Breast epithelium (tissue), 3 donors: ENCODE data around the gene AOPEP.

ENCODE experiments used
- POLR2A ChIP-seq: fragments of 450-650 bp; IDR thresholded peaks from one replicate; pipeline ENCODE4 v1.6.1; 2016; ENCODE audit warnings: antibody characterized with exemption, mild to moderate bottlenecking, moderate library complexity
- POLR2AphosphoS5 ChIP-seq, 3 donors: sonication (generic); formaldehyde crosslinking; IDR thresholded peaks; one replicate each; pipeline ENCODE4 v1.6.1; 2017; ENCODE audit warnings: antibody characterized with exemption in 3 of 3

DNA sequence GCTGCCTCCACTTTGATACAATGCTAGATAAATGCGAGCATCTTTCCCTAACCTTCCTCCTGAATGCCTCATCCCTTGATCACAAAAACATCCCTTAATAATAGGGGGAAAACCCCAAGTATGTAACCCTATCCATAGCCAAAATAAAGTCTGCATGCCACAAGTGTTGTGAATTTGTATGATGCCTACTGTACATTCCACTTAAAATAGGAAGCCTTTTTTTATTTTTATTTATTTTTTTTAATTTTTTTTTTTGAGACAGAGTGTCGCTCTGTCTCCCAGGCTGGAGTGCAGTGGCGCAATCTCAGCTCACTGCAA lies 207.0 kb downstream of the AOPEP start:
- TF ChIP-seq POLR2A (no peak), POLR2AphosphoS5 (IDR thresholded peaks at IDR 0.05) (no peak)
